Activated CD4-positive, alpha-beta memory T cell treated with anti-CD3 and anti-CD28 coated beads, Interleukin-2, amount 10 ng/mL, durations not matched to agents 7 days and 5 days (primary cell): Measurements from ENCODE around the gene BBOX1. TPM values are rescaled to one million over a fixed set of nuclear protein-coding genes. Genes with fewer than 3 reads are reported as not detected.
"Not testable (repeated sequence)": the region's sequence is repeated elsewhere in the genome, so short reads cannot be mapped to it uniquely, and the experiment has no call there.

Experiments used
- CTCF ChIA-PET: fragments of 350-600 bp; sonication (Branson Sonifier 250); formaldehyde crosslinking; loops from one replicate; lab custom pipeline; 2021; ENCODE audit warnings: antibody characterized with exemption, inconsistent platforms; lab: Charles Lee
- POLR2A ChIA-PET: fragments of 350-600 bp; sonication (Branson Sonifier 250); formaldehyde crosslinking; loops from one replicate; lab custom pipeline; 2021; ENCODE audit warnings: antibody characterized with exemption; lab: Charles Lee
- DNase-seq: peaks from one replicate; pipeline ENCODE4 v3.0.0-alpha.2; 2020
- H3K27ac Mint-ChIP-seq: one replicate; pipeline ENCODE4 v1.8.0; 2021; ENCODE audit warnings: mild to moderate bottlenecking, mixed read lengths
- H3K27me3 Mint-ChIP-seq: one replicate; pipeline ENCODE4 v1.8.0; 2021; ENCODE audit warnings: mixed read lengths
- H3K36me3 Mint-ChIP-seq: one replicate; pipeline ENCODE4 v1.8.0; 2021; ENCODE audit warnings: low read depth, mixed read lengths
- H3K4me1 Mint-ChIP-seq: one replicate; pipeline ENCODE4 v1.8.0; 2021; ENCODE audit warnings: mixed read lengths
- H3K4me3 Mint-ChIP-seq: one replicate; pipeline ENCODE4 v1.8.0; 2021; ENCODE audit warnings: mild to moderate bottlenecking, mixed read lengths
- H3K9me3 Mint-ChIP-seq: one replicate; pipeline ENCODE4 v1.8.0; 2021; ENCODE audit warnings: mixed read lengths
- total RNA-seq, 2 experiments: library from RNA; stranded (reverse); gene quantifications; one replicate each; pipeline ENCODE4 v1.2.3, GENCODE V29; 2021

Gene BBOX1
- total RNA-seq, 2 experiments from 2014 or later = not detected

GRCh38 chr11:27171376-27171958, 130.9 kb downstream of the BBOX1 start:
- H3K4me1 Mint-ChIP-seq = no peaks in the 10 kb centered on the region
- DNase-seq = no peak
- no peak overlapping the region for H3K4me3 Mint-ChIP-seq
- H3K27me3 Mint-ChIP-seq = peaks cover 5% of the 10 kb centered on the region
- H3K9me3 Mint-ChIP-seq = no peaks in the 10 kb centered on the region
- no peaks in the 10 kb centered on the region for H3K36me3 Mint-ChIP-seq
- POLR2A ChIA-PET = no interaction called here
- no peak overlapping the region for H3K27ac Mint-ChIP-seq
- CTCF ChIA-PET = interaction anchor here (1.1 kb wide), 1 partner anchor 12 kb away, joined by 3 read pairs; no protein-coding TSS in a partner anchor

DNA sequence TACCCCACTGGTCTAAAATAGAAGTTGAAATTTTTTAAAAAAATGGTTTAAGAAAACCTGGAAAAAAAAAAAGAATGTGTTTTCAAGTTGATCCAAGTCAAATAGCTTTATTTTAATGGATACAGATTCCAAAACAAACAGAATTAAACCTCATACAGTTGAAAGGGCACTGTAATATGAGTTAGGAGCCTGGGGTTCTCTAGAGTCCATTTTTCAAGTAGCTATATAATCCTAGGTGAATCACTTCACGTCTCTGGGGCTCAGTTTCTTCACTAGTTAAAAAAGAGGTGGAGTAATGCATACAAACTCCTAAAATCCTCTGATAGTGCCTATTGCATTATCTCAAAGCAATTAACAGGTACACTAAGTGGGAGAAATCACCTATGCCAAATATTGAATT, 132.9 kb downstream of the BBOX1 start:
- Mint-ChIP-seq H3K27me3 (peaks cover 5% of the 10 kb centered on the region), H3K27ac (no peak overlapping the region), H3K36me3 (no peaks in the 10 kb centered on the region), H3K9me3 (no peaks in the 10 kb centered on the region), H3K4me3 (no peak overlapping the region), H3K4me1 (no peaks in the 10 kb centered on the region)
- DNase-seq = no peak
- POLR2A ChIA-PET = no interaction called here
- CTCF ChIA-PET = interaction anchor here (1.0 to 1.7 kb wide), 2 partner anchors 10 to 312 kb away, joined by 3 to 4 read pairs; no protein-coding TSS in a partner anchor

GRCh38 chr11:27174021-27174420, 133.4 kb downstream of the BBOX1 start:
- no peaks in the 10 kb centered on the region for H3K9me3 Mint-ChIP-seq
- ChIA-PET POLR2A (no interaction called here), CTCF (interaction anchor here (1.0 to 1.7 kb wide), 2 partner anchors 10 to 312 kb away, joined by 3 to 4 read pairs; no protein-coding TSS in a partner anchor)
- DNase-seq = no peak
- H3K27ac Mint-ChIP-seq = no peak overlapping the region
- no peaks in the 10 kb centered on the region for H3K36me3 Mint-ChIP-seq
- no peaks in the 10 kb centered on the region for H3K4me1 Mint-ChIP-seq
- peaks cover 3% of the 10 kb centered on the region for H3K27me3 Mint-ChIP-seq
- no peak overlapping the region for H3K4me3 Mint-ChIP-seq

- Mint-ChIP-seq H3K27ac (no peak overlapping the region), H3K9me3 (no peaks in the 10 kb centered on the region), H3K27me3 (peaks cover 3% of the 10 kb centered on the region), H3K4me3 (no peak overlapping the region), H3K36me3 (no peaks in the 10 kb centered on the region), H3K4me1 (no peaks in the 10 kb centered on the region)
- DNase-seq = no peak
- CTCF ChIA-PET = no interaction called here
- POLR2A ChIA-PET = no interaction called here
Observed at GRCh38 chr11:27174672-27175210, 134.1 kb downstream of the BBOX1 start.

DNA sequence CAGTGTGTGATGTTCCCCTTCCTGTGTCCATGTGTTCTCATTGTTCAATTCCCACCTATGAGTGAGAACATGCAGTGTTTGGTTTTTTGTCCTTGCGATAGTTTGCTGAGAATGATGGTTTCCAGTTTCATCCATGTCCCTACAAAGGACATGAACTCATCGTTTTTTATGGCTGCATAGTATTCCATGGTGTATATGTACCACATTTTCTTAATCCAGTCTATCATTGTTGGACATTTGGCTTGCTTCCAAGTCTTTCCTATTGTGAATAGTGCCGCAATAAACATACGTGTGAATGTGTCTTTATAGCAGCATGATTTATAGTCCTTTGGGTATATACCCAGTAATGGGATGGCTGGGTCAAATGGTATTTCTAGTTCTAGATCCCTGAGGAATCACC, 134.9 kb downstream of the BBOX1 start:
- CTCF ChIA-PET, H3K4me1 Mint-ChIP-seq, DNase-seq, POLR2A ChIA-PET, H3K27me3 Mint-ChIP-seq, H3K9me3 Mint-ChIP-seq, H3K27ac Mint-ChIP-seq, H3K36me3 Mint-ChIP-seq, H3K4me3 Mint-ChIP-seq: not testable (repeated sequence)

Other genes with a start within 250 kb of the BBOX1 start
- not detected for gene FIBIN, start 46.7 kb upstream of the BBOX1 start, total RNA-seq